Activated naive CD8-positive, alpha-beta T cell treated with anti-CD3 and anti-CD28 coated beads for 36 hours (primary cell): ENCODE measurements around the gene KRT33A. TPM values are rescaled to one million over a fixed set of nuclear protein-coding genes. Genes with fewer than 3 reads are reported as not detected.
A peak's percentile ranks its signal among the peaks of the same experiment; 100 is the strongest.

Experiments
- DNase-seq: peaks from one replicate; pipeline ENCODE4 v3.0.0; 2021
- H3K27ac Mint-ChIP-seq: one replicate; pipeline ENCODE4 v1.8.0; 2022; ENCODE audit warnings: mild to moderate bottlenecking, moderate library complexity, mixed read lengths
- H3K27me3 Mint-ChIP-seq: one replicate; pipeline ENCODE4 v1.8.0; 2022; ENCODE audit warnings: mild to moderate bottlenecking, mixed read lengths
- H3K36me3 Mint-ChIP-seq: one replicate; pipeline ENCODE4 v1.8.0; 2021; ENCODE audit warnings: mild to moderate bottlenecking, mixed read lengths
- H3K4me1 Mint-ChIP-seq: one replicate; pipeline ENCODE4 v1.8.0; 2021; ENCODE audit warnings: mixed read lengths
- H3K4me3 Mint-ChIP-seq: one replicate; pipeline ENCODE4 v1.8.0; 2022; ENCODE audit warnings: mild to moderate bottlenecking, moderate library complexity, mixed read lengths
- H3K9me3 Mint-ChIP-seq: one replicate; pipeline ENCODE4 v1.8.0; 2022; ENCODE audit warnings: mixed read lengths
- total RNA-seq, 2 experiments: library from RNA; stranded (reverse); gene quantifications; one replicate each; pipeline ENCODE4 v1.2.3, GENCODE V29; 2021

KRT33A gene
- total RNA-seq, 2 experiments from 2014 or later, result not detected

GRCh38 chr17:41308251-41308917 is 42.2 kb downstream of the KRT33A start:
- H3K4me3 Mint-ChIP-seq, result peak overlapping the region; percentile 49
- peak overlapping the region; percentile 79 for H3K27ac Mint-ChIP-seq
- H3K9me3 Mint-ChIP-seq, result peaks cover 1% of the 10 kb centered on the region
- no peaks in the 10 kb centered on the region for H3K36me3 Mint-ChIP-seq
- peaks cover 40% of the 10 kb centered on the region for H3K4me1 Mint-ChIP-seq
- DNase-seq, result peak; percentile 34
- H3K27me3 Mint-ChIP-seq, result no peaks in the 10 kb centered on the region

- DNase-seq, result no peak
- Mint-ChIP-seq H3K4me1 (peaks cover 40% of the 10 kb centered on the region), H3K4me3 (no peak overlapping the region), H3K27ac (no peak overlapping the region), H3K9me3 (peaks cover 1% of the 10 kb centered on the region), H3K27me3 (no peaks in the 10 kb centered on the region), H3K36me3 (no peaks in the 10 kb centered on the region)
Observed at GRCh38 chr17:41307647-41308046, 43.0 kb downstream of the KRT33A start.

- H3K4me1 Mint-ChIP-seq, result peaks cover 37% of the 10 kb centered on the region
- H3K27ac Mint-ChIP-seq, result no peak overlapping the region
- no peak overlapping the region for H3K4me3 Mint-ChIP-seq
- no peaks in the 10 kb centered on the region for H3K36me3 Mint-ChIP-seq
- peaks cover 5% of the 10 kb centered on the region for H3K9me3 Mint-ChIP-seq
- no peak for DNase-seq
- no peaks in the 10 kb centered on the region for H3K27me3 Mint-ChIP-seq
Observed at GRCh38 chr17:41304091-41304490, 46.5 kb downstream of the KRT33A start.

- Mint-ChIP-seq H3K4me3 (no peak overlapping the region), H3K27ac (no peak overlapping the region), H3K36me3 (no peaks in the 10 kb centered on the region), H3K9me3 (peaks cover 5% of the 10 kb centered on the region), H3K4me1 (peaks cover 26% of the 10 kb centered on the region), H3K27me3 (no peaks in the 10 kb centered on the region)
- no peak for DNase-seq
Observed at GRCh38 chr17:41302981-41303380, 47.6 kb downstream of the KRT33A start.

- no peak for DNase-seq
- Mint-ChIP-seq H3K4me1 (peaks cover 19% of the 10 kb centered on the region), H3K27me3 (no peaks in the 10 kb centered on the region), H3K9me3 (peaks cover 5% of the 10 kb centered on the region), H3K36me3 (no peaks in the 10 kb centered on the region), H3K27ac (no peak within 1 kb of the TSS), H3K4me3 (no peak within 1 kb of the TSS)
Observed at GRCh38 chr17:41301916-41302901, 48.4 kb downstream of the KRT33A start, which contains the start of gene KRTAP29-1. TSS of gene KRTAP29-1 (minus strand) at chr17:41302851. CDS start at chr17:41302851, 0 bp downstream.

- no peak overlapping the region for H3K27ac Mint-ChIP-seq
- H3K27me3 Mint-ChIP-seq, result no peaks in the 10 kb centered on the region
- H3K4me3 Mint-ChIP-seq, result no peak overlapping the region
- DNase-seq, result no peak
- peaks cover 12% of the 10 kb centered on the region for H3K4me1 Mint-ChIP-seq
- peaks cover 5% of the 10 kb centered on the region for H3K9me3 Mint-ChIP-seq
- no peaks in the 10 kb centered on the region for H3K36me3 Mint-ChIP-seq
Observed at GRCh38 chr17:41301204-41301790, 49.3 kb downstream of the KRT33A start.

DNA sequence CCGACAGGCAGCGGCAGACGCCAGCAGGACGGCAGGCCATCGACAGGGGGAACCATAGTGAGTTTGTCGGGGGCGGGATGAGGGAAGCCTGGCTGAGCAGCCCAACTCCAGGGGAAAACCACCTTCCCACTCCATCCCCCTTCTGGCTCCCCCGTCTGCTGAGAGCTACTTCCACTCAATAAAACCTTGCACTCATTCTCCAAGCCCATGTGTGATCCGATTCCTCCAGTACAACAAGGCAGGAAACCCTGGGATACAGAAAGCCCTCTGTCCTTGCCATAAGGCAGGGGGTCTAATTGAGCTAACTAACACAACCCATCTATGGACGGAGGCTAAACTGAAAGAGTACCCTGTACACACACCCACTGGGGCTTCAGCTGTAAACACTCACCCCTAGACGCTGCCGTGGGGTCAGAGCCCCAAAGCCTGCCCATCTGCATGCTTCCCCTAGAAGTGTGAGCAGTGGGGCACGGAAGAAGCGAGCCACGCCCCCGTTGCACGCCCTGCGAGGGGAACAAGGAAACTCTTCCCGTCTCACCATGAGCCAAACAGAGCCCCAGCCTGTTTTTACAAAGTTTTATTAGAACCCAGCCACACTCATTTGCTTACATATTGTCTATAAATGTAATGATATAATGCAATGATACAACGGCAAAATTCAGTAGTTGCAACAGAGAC is 52.0 kb downstream of the KRT33A start:
- peaks cover 12% of the 10 kb centered on the region for H3K4me1 Mint-ChIP-seq

DNA sequence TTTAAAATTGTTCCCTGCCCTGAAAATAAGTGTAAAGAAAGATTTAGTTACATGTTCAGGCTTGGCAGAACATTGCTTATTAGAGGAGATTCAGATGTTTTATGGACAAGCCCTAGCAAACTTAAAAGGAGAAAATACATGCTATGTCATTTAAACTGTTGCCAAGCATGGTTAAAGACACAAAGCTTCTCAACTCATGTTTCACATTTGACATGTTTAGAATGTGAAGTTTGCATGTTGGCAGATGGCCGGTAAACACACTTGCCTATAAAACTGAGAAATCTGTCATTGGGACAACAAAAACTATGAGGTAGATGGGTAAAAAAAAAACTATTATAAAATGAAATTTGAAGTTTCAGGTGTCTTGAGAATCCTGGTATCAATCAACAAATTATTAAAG is 53.8 kb downstream of the KRT33A start:
- no peak for DNase-seq
- H3K9me3 Mint-ChIP-seq, result peaks cover 2% of the 10 kb centered on the region
- H3K36me3 Mint-ChIP-seq, result no peaks in the 10 kb centered on the region
- H3K4me1 Mint-ChIP-seq, result peaks cover 9% of the 10 kb centered on the region
- H3K27me3 Mint-ChIP-seq, result no peaks in the 10 kb centered on the region
- H3K27ac Mint-ChIP-seq, result no peak overlapping the region
- H3K4me3 Mint-ChIP-seq, result no peak overlapping the region

More for the DNA sequence above, 52.0 kb downstream of the KRT33A start:
- H3K9me3 Mint-ChIP-seq, result peaks cover 5% of the 10 kb centered on the region
- H3K27ac Mint-ChIP-seq, result no peak overlapping the region
- H3K4me3 Mint-ChIP-seq, result no peak overlapping the region
- DNase-seq, result no peak
- H3K27me3 Mint-ChIP-seq, result no peaks in the 10 kb centered on the region
- H3K36me3 Mint-ChIP-seq, result no peaks in the 10 kb centered on the region

Other genes starting within 250 kb of the KRT33A start
- not detected for gene KRTAP4-16, start 248.6 kb downstream of the KRT33A start, total RNA-seq
- not detected for gene KRTAP4-9, start 245.4 kb downstream of the KRT33A start, total RNA-seq
- not detected for gene KRTAP4-11, start 232.5 kb downstream of the KRT33A start, total RNA-seq
- gene KRTAP4-12, start 226.6 kb downstream of the KRT33A start, total RNA-seq, result not detected
- gene KRTAP4-6, start 210.3 kb downstream of the KRT33A start, total RNA-seq, result not detected
- gene KRTAP4-5, start 201.0 kb downstream of the KRT33A start, total RNA-seq, result not detected
- not detected for gene KRTAP4-4, start 190.1 kb downstream of the KRT33A start, total RNA-seq
- gene KRTAP4-3, start 182.6 kb downstream of the KRT33A start, total RNA-seq, result not detected
- gene KRTAP4-2, start 172.6 kb downstream of the KRT33A start, total RNA-seq, result not detected
- not detected for gene KRTAP4-1, start 165.9 kb downstream of the KRT33A start, total RNA-seq
- gene KRTAP9-1, start 160.9 kb downstream of the KRT33A start, total RNA-seq, result not detected
- gene KRTAP9-2, start 124.2 kb downstream of the KRT33A start, total RNA-seq, result not detected
- not detected for gene KRTAP9-3, start 118.4 kb downstream of the KRT33A start, total RNA-seq
- gene KRTAP9-8, start 112.8 kb downstream of the KRT33A start, total RNA-seq, result not detected
- not detected for gene KRTAP9-4, start 101.1 kb downstream of the KRT33A start, total RNA-seq
- not detected for gene KRTAP9-9, start 95.4 kb downstream of the KRT33A start, total RNA-seq
- gene KRTAP9-6, start 85.5 kb downstream of the KRT33A start, total RNA-seq, result not detected
- gene KRTAP9-7, start 75.1 kb downstream of the KRT33A start, total RNA-seq, result not detected
- gene KRTAP29-1, start 48.0 kb downstream of the KRT33A start, total RNA-seq, result not detected
- gene KRTAP16-1, start 41.5 kb downstream of the KRT33A start, total RNA-seq, result not detected
- not detected for gene KRTAP17-1, start 35.1 kb downstream of the KRT33A start, total RNA-seq
- gene KRT33B, start 19.0 kb upstream of the KRT33A start, total RNA-seq, result not detected
- gene KRT34, start 31.5 kb upstream of the KRT33A start, total RNA-seq, result not detected
- gene KRT31, start 46.8 kb upstream of the KRT33A start, total RNA-seq, result not detected
- not detected for gene KRT37, start 73.8 kb upstream of the KRT33A start, total RNA-seq
- gene KRT38, start 90.2 kb upstream of the KRT33A start, total RNA-seq, result not detected
- not detected for gene KRT32, start 116.6 kb upstream of the KRT33A start, total RNA-seq
- gene KRT35, start 130.3 kb upstream of the KRT33A start, total RNA-seq, result not detected
- gene KRT36, start 139.1 kb upstream of the KRT33A start, total RNA-seq, result not detected
- not detected for gene KRT13, start 154.8 kb upstream of the KRT33A start, total RNA-seq
- not detected for gene KRT15, start 168.1 kb upstream of the KRT33A start, total RNA-seq
- not detected for gene KRT19, start 177.5 kb upstream of the KRT33A start, total RNA-seq
- not detected for gene KRT9, start 221.2 kb upstream of the KRT33A start, total RNA-seq
- gene KRT14, start 236.1 kb upstream of the KRT33A start, total RNA-seq, result not detected